H9 (cell line): Measurements from ENCODE around the gene LSS. TPM values are rescaled to one million over a fixed set of nuclear protein-coding genes. Genes with fewer than 3 reads are reported as not detected.

ENCODE experiments used
- DNase-seq: peaks from one replicate; pipeline ENCODE4 v3.0.0-alpha.2; 2017
- H2AFZ ChIP-seq: one replicate; pipeline ENCODE4 v1.6.1; 2013; ENCODE audit warnings: mild to moderate bottlenecking, low read length, control low read depth, moderate library complexity
- H2AK5ac ChIP-seq: 2 replicates; pipeline ENCODE4 v1.6.1; 2013; ENCODE audit warnings: low read length, control low read depth, mixed read lengths; ENCODE audit not compliant: insufficient read length
- H2BK120ac ChIP-seq: one replicate; pipeline ENCODE4 v1.6.1; 2013; ENCODE audit warnings: low read depth, mild to moderate bottlenecking, low read length, control low read depth, inconsistent platforms; ENCODE audit not compliant: poor library complexity, severe bottlenecking
- H2BK12ac ChIP-seq: 2 replicates; pipeline ENCODE4 v1.6.1; 2013; ENCODE audit warnings: low read length, control low read depth, mixed read lengths, low read depth; ENCODE audit not compliant: insufficient read length
- H2BK15ac ChIP-seq: 2 replicates; pipeline ENCODE4 v1.6.1; 2013; ENCODE audit warnings: low read depth, low read length, control low read depth
- H2BK20ac ChIP-seq: one replicate; pipeline ENCODE4 v1.6.1; 2013; ENCODE audit warnings: low read depth, mild to moderate bottlenecking, low read length, control low read depth, inconsistent platforms; ENCODE audit not compliant: poor library complexity, severe bottlenecking
- H2BK5ac ChIP-seq: 2 replicates; pipeline ENCODE4 v1.6.1; 2013; ENCODE audit warnings: low read length, control low read depth, mixed read lengths; ENCODE audit not compliant: insufficient read length
- H3K14ac ChIP-seq: 2 replicates; pipeline ENCODE4 v1.6.1; 2013; ENCODE audit warnings: low read length, control low read depth; ENCODE audit not compliant: insufficient read depth
- H3K18ac ChIP-seq: 2 replicates; pipeline ENCODE4 v1.6.1; 2013; ENCODE audit warnings: low read depth, mild to moderate bottlenecking, mixed read lengths, low read length, control low read depth; ENCODE audit not compliant: insufficient read length
- H3K23ac ChIP-seq: 2 replicates; pipeline ENCODE4 v1.6.1; 2013; ENCODE audit warnings: low read length, control low read depth, mixed read lengths, low read depth; ENCODE audit not compliant: insufficient read length
- H3K23me2 ChIP-seq: 2 replicates; pipeline ENCODE4 v1.6.1; 2013; ENCODE audit warnings: low read depth, mild to moderate bottlenecking, mixed read lengths, low read length, control low read depth; ENCODE audit not compliant: insufficient read length, poor library complexity, severe bottlenecking
- H3K27ac ChIP-seq: 2 replicates; pipeline ENCODE4 v1.5.1; 2013; ENCODE audit warnings: low read length, control low read depth, mixed read lengths, low read depth; ENCODE audit not compliant: insufficient read length
- H3K27me3 ChIP-seq: 2 replicates; pipeline ENCODE4 v1.6.1; 2013; ENCODE audit warnings: low read length, control low read depth, inconsistent platforms; ENCODE audit not compliant: insufficient read depth
- H3K4ac ChIP-seq: 2 replicates; pipeline ENCODE4 v1.6.1; 2013; ENCODE audit warnings: low read depth, mild to moderate bottlenecking, control low read depth, inconsistent platforms, low read length, moderate library complexity
- H3K4me1 ChIP-seq: 2 replicates; pipeline ENCODE4 v1.6.1; 2013; ENCODE audit warnings: low read length, control low read depth, inconsistent platforms; ENCODE audit not compliant: insufficient read depth
- H3K4me2 ChIP-seq: 2 replicates; pipeline ENCODE4 v1.6.1; 2013; ENCODE audit warnings: low read length, control low read depth, mixed read lengths; ENCODE audit not compliant: insufficient read length, insufficient read depth
- H3K56ac ChIP-seq: 2 replicates; pipeline ENCODE4 v1.6.1; 2013; ENCODE audit warnings: low read depth, mild to moderate bottlenecking, mixed read lengths, low read length, control low read depth; ENCODE audit not compliant: insufficient read length
- H3K79me1 ChIP-seq: 2 replicates; pipeline ENCODE4 v1.6.1; 2013; ENCODE audit warnings: low read depth, mild to moderate bottlenecking, moderate library complexity, low read length, control low read depth, inconsistent platforms; ENCODE audit not compliant: insufficient read depth, poor library complexity, severe bottlenecking
- H3K79me2 ChIP-seq: 2 replicates; pipeline ENCODE4 v1.6.1; 2013; ENCODE audit warnings: low read length, control low read depth, inconsistent platforms; ENCODE audit not compliant: insufficient read depth
- H3K9ac ChIP-seq: 2 replicates; pipeline ENCODE4 v1.6.1; 2013; ENCODE audit warnings: low read length, control low read depth, mixed read lengths; ENCODE audit not compliant: insufficient read length; ENCODE audit errors: extremely low read depth
- H3K9me3 ChIP-seq: one replicate; pipeline ENCODE4 v1.6.1; 2013; ENCODE audit warnings: low read depth, low read length, inconsistent platforms; ENCODE audit not compliant: control insufficient read depth
- H3T11ph ChIP-seq: one replicate; pipeline ENCODE4 v1.6.1; 2013; ENCODE audit warnings: mild to moderate bottlenecking, low read length, control low read depth, inconsistent platforms
- H4K20me1 ChIP-seq: one replicate; pipeline ENCODE4 v1.6.1; 2013; ENCODE audit not compliant: control insufficient read depth, insufficient read length, insufficient read depth
- H4K5ac ChIP-seq: 2 replicates; pipeline ENCODE4 v1.6.1; 2013; ENCODE audit warnings: low read depth, mild to moderate bottlenecking, mixed read lengths, low read length, control low read depth; ENCODE audit not compliant: insufficient read length
- H4K8ac ChIP-seq: replicated peaks from 2 replicates; pipeline ENCODE4 v1.6.1; 2013; ENCODE audit warnings: low read length, control low read depth, mixed read lengths, low read depth; ENCODE audit not compliant: insufficient read length
- H4K91ac ChIP-seq: 2 replicates; pipeline ENCODE4 v1.6.1; 2013; ENCODE audit warnings: low read depth, mild to moderate bottlenecking, moderate library complexity, mixed read lengths, low read length, control low read depth; ENCODE audit not compliant: insufficient read length
- H3K27ac Mint-ChIP-seq, 3 experiments: 2 replicates in 2 of 3; 3 replicates in 1 of 3; pipeline ENCODE4 v1.8.0; 2020 to 2021; ENCODE audit warnings: mixed read lengths in 3 of 3, mild to moderate bottlenecking in 1 of 3, moderate library complexity in 1 of 3
- H3K27me3 Mint-ChIP-seq: 2 replicates; pipeline ENCODE4 v1.8.0; 2021; ENCODE audit warnings: low read depth, mild to moderate bottlenecking, moderate library complexity, mixed read lengths
- H3K36me3 Mint-ChIP-seq, 3 experiments: 2 replicates in 2 of 3; 3 replicates in 1 of 3; pipeline ENCODE4 v1.8.0; 2020 to 2021; ENCODE audit warnings: low read depth in 3 of 3, mixed read lengths in 3 of 3; ENCODE audit not compliant: insufficient read depth in 1 of 3
- H3K4me1 Mint-ChIP-seq, 2 experiments: 2 replicates each; pipeline ENCODE4 v1.8.0; 2020; ENCODE audit warnings: mixed read lengths in 2 of 2
- H3K4me3 Mint-ChIP-seq, 2 experiments: 2 replicates in 1 of 2; 3 replicates in 1 of 2; pipeline ENCODE4 v1.8.0; 2020 to 2021; ENCODE audit warnings: mild to moderate bottlenecking in 2 of 2, mixed read lengths in 2 of 2, moderate library complexity in 1 of 2
- H3K9me3 Mint-ChIP-seq, 2 experiments: 2 replicates in 1 of 2; 3 replicates in 1 of 2; pipeline ENCODE4 v1.8.0; 2020; ENCODE audit warnings: mild to moderate bottlenecking in 2 of 2, mixed read lengths in 2 of 2, moderate library complexity in 1 of 2
- WGBS: extraction: QIAGEN DNeasy Blood & Tissue Kit; methylation state at CpG from one replicate; pipeline ENCODE4 v1.1.7; 2013; ENCODE audit warnings: missing lambda C conversion rate, low lambda C conversion rate, mixed read lengths; ENCODE audit not compliant: insufficient read length; ENCODE audit errors: extremely low coverage; 5-methylcytosine and 5-hydroxymethylcytosine counted together
- total RNA-seq: library from RNA; stranded (reverse); gene quantifications from 2 replicates; pipeline ENCODE4 v1.2.1, GENCODE V29; 2021
- TF ChIP-seq, protein P1 (sequence below): fragments of 200-600 bp; sonication (generic); conservative IDR thresholded peaks from 3 replicates; pipeline ENCODE4 v1.8.0; 2021; ENCODE audit warnings: antibody characterized with exemption, mild to moderate bottlenecking

The LSS gene
- total RNA-seq, 1 experiment from 2014 or later, result 69.2 TPM

DNA sequence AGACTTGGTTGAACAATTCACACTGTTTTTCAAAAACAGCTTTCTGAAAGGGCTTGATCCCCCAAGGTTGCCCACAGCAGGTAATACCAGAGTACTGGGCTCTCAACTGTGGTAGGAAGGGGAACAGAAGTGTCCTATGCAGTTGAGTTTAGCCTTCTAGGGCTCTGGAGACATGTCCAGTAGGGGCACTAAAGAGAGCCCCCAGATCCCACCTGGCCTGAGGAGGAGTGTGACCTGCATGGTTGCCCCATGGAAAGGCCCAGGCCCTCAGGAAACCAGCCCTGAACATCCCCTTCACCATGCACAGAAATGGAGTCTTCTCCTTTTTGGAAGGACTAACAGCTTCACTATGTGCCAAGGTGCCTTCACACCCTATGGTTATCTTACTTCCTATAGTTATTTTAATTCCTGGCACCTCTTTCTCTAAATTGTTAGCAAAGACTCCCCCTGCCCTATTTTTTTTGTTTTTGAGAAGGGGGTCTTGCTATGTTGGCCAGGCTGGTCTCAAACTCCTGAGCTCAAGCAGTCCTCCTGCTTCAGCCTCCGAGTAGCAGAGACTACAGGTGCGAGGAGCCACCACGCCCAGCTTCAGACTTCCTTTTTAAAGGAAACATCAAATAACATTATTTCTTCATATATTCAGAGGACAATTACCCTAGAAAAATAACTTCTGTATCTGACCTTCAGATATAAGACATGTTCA, 16.8 kb upstream of the LSS start:
- Mint-ChIP-seq H3K27me3 (no peaks in the 10 kb centered on the region), H3K4me1 (no peaks in the 10 kb centered on the region; a peak in 1 of 4 replicates), H3K27ac (no peak overlapping the region; a peak in 1 of 7 replicates), H3K9me3 (no peaks in the 10 kb centered on the region), H3K4me3 (no peak overlapping the region), H3K36me3 (peaks cover 53 to 93% (median 84%) of the 10 kb centered on the region in 3 experiments)
- Histone ChIP-seq H3K56ac (no peak overlapping the region), H3K18ac (no peak overlapping the region), H3K23ac (no peak overlapping the region), H3K79me2 (no peaks in the 10 kb centered on the region), H4K5ac (no peak overlapping the region), H4K20me1 (no peaks in the 10 kb centered on the region), H3T11ph (no peak overlapping the region), H3K27me3 (no peaks in the 10 kb centered on the region), H2BK12ac (no peak overlapping the region), H2AK5ac (no peak overlapping the region), H3K23me2 (no peaks in the 10 kb centered on the region), H2BK15ac (no peak overlapping the region), H3K9ac (no peak overlapping the region), H4K8ac (no peak overlapping the region), H2BK5ac (no peak overlapping the region), H3K4me2 (no peak overlapping the region), H3K4ac (no peak overlapping the region), H3K9me3 (no peaks in the 10 kb centered on the region), H2BK20ac (no peak overlapping the region), H3K79me1 (no peaks in the 10 kb centered on the region), H3K27ac (no peak overlapping the region), H2AFZ (no peak overlapping the region), H3K14ac (no peak overlapping the region), H4K91ac (no peak overlapping the region), H2BK120ac (no peak overlapping the region), H3K4me1 (no peaks in the 10 kb centered on the region)
- DNase-seq, result no peak
- no CpG with 5 or more reads among the region's 3 CpGs for WGBS
- TF ChIP-seq, protein P1, sequence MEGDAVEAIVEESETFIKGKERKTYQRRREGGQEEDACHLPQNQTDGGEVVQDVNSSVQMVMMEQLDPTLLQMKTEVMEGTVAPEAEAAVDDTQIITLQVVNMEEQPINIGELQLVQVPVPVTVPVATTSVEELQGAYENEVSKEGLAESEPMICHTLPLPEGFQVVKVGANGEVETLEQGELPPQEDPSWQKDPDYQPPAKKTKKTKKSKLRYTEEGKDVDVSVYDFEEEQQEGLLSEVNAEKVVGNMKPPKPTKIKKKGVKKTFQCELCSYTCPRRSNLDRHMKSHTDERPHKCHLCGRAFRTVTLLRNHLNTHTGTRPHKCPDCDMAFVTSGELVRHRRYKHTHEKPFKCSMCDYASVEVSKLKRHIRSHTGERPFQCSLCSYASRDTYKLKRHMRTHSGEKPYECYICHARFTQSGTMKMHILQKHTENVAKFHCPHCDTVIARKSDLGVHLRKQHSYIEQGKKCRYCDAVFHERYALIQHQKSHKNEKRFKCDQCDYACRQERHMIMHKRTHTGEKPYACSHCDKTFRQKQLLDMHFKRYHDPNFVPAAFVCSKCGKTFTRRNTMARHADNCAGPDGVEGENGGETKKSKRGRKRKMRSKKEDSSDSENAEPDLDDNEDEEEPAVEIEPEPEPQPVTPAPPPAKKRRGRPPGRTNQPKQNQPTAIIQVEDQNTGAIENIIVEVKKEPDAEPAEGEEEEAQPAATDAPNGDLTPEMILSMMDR, result no peak; the same call in 2 of the 3 replicates
